HepG2 (cell line): Measurements from ENCODE around the gene CDR2L.

ENCODE experiments used
- CBFB ChIP-seq: sonication (generic); formaldehyde crosslinking; IDR thresholded peaks from 2 replicates; pipeline ENCODE4 v1.4.0; 2020; ENCODE audit warnings: missing genetic modification reagents
- CBX1 ChIP-seq: IDR thresholded peaks from one replicate; pipeline ENCODE4 v1.6.1; 2016; ENCODE audit warnings: antibody characterized with exemption, low read depth
- CTCF ChIP-seq: sonication (generic); formaldehyde crosslinking; IDR thresholded peaks from 2 replicates; pipeline ENCODE4 v1.5.0; 2020; ENCODE audit warnings: mild to moderate bottlenecking, missing genetic modification reagents, moderate library complexity
- GLI4 ChIP-seq: sonication (generic); formaldehyde crosslinking; IDR thresholded peaks from 2 replicates; pipeline ENCODE4 v1.5.1; 2020; ENCODE audit warnings: missing genetic modification reagents, mild to moderate bottlenecking, moderate library complexity, borderline replicate concordance
- MYC ChIP-seq: sonication (generic); formaldehyde crosslinking; IDR thresholded peaks from 2 replicates; pipeline ENCODE4 v1.9.0; 2021; ENCODE audit warnings: missing genetic modification reagents, borderline replicate concordance
- POLR2A ChIP-seq, 2 experiments: IDR thresholded peaks; 2 replicates each; pipeline ENCODE4 v1.6.1; 2011; ENCODE audit warnings: low read depth in 2 of 2, low read length in 2 of 2, mild to moderate bottlenecking in 1 of 2, moderate library complexity in 1 of 2; ENCODE audit not compliant: insufficient read depth in 1 of 2
- POLR2AphosphoS5 ChIP-seq: IDR thresholded peaks from 2 replicates; pipeline ENCODE4 v1.6.1; 2012; ENCODE audit warnings: low read depth, low read length
- TAF1 ChIP-seq: sonication (generic); formaldehyde crosslinking; IDR thresholded peaks from 2 replicates; pipeline ENCODE4 v1.4.0; 2020; ENCODE audit warnings: missing genetic modification reagents
- ZFY ChIP-seq: sonication (generic); formaldehyde crosslinking; IDR thresholded peaks from 2 replicates; pipeline ENCODE4 v1.4.0; 2020; ENCODE audit warnings: missing genetic modification reagents
- ZNF24 ChIP-seq: fragments of 450-650 bp; IDR thresholded peaks from 2 replicates; pipeline ENCODE4 v1.6.1; 2017; ENCODE audit warnings: antibody characterized with exemption, mild to moderate bottlenecking
- ZNF550 ChIP-seq: sonication (generic); formaldehyde crosslinking; IDR thresholded peaks from 2 replicates; pipeline ENCODE4 v1.4.0; 2020; ENCODE audit warnings: mild to moderate bottlenecking, missing genetic modification reagents, borderline replicate concordance
- ZNF724P ChIP-seq: sonication (generic); formaldehyde crosslinking; IDR thresholded peaks from 2 replicates; pipeline ENCODE4 v1.8.0; 2022; ENCODE audit warnings: missing genetic modification reagents, borderline replicate concordance

DNA sequence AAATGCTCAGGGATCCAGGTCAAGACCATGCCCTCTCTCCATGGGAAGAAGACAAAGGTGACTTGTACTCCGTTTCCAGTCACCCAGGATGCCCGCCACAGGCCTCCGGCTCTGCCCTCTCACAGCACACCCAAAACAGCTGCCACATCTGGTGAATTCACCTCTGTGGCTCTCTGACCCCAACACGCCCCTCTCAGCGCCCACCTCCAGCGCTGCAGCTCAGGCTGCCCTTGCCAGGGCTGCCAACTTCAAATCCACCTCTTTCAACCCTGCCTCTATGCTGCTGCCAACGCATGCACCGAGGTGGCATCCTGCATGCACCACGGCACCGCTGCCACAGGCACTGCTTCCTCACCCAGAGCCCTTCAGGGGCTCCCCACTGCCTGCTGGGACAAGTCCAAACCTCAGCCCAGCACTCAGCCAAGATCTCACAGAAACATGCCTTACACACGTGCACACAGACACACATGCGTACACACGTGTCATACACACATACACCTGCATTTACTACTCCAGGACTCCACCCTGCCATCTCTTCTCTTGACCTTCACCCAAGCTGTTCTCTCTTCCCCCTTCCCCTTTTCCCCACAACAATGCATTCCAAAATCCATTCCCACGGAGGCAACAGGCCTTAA lies 22.3 kb upstream of the CDR2L start:
- TF ChIP-seq ZNF724P (CRISPR knock-in tag) (no peak), MYC (CRISPR knock-in tag) (no peak), CBFB (no peak), ZFY (CRISPR knock-in tag) (no peak), CTCF (no peak), TAF1 (CRISPR knock-in tag) (no peak), ZNF24 (no peak), ZNF550 (CRISPR knock-in tag) (no peak), POLR2AphosphoS5 (no peak), POLR2A (IDR thresholded peaks at IDR 0.05; ENCODE audit: insufficient read depth in 1 of 2, low read depth in 2 of 2, low read length in 2 of 2) (no peak), GLI4 (CRISPR knock-in tag) (no peak), CBX1 (no peak)
